H54 (cell line): Measurements from ENCODE around the gene NFATC1.
"Not testable (repeated sequence)": the region's sequence is repeated elsewhere in the genome, so short reads cannot be mapped to it uniquely, and the experiment has no call there.

Experiments
- DNase-seq: peaks from one replicate; pipeline ENCODE4 v3.0.0; 2011; ENCODE audit warnings: low spot score, mixed read lengths; ENCODE audit not compliant: insufficient read length
- FAIRE-seq: peaks from 3 replicates; lab custom pipeline; 2011; peaks lifted over from hg19 to GRCh38; lab: Jason Lieb, UNC
- POLR2A ChIP-seq: IDR thresholded peaks from 2 replicates; pipeline ENCODE4 v1.6.1; 2011; ENCODE audit warnings: low read depth, mild to moderate bottlenecking, low read length

Gene NFATC1

DNA sequence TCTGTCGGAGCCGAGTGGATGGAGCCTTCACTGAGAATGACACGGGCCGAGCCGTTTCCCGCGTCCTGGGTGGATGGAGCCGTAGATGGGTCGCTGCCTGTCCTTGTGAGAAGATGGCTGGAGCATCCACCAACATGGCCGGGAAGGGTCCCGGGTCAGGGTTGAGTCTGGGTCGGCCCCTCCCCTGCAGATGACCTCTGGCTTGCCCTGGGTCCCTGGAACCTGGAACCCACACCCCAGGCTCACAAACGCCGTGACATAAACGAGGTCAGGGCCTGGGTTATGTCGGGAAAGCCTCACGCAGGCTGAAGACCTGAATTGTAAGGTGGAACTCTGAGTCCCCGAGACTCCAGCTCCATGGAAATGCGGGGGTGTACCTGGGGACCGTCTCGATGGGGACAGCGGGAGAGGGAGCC, 94.9 kb downstream of the NFATC1 start:
- DNase-seq (no peak), FAIRE-seq (no peak)
- no peak for TF ChIP-seq POLR2A

- DNase-seq (no peak), FAIRE-seq (no peak)
- TF ChIP-seq POLR2A = no peak
Measured at GRCh38 chr18:79491081-79491551, 95.4 kb downstream of the NFATC1 start.

DNA sequence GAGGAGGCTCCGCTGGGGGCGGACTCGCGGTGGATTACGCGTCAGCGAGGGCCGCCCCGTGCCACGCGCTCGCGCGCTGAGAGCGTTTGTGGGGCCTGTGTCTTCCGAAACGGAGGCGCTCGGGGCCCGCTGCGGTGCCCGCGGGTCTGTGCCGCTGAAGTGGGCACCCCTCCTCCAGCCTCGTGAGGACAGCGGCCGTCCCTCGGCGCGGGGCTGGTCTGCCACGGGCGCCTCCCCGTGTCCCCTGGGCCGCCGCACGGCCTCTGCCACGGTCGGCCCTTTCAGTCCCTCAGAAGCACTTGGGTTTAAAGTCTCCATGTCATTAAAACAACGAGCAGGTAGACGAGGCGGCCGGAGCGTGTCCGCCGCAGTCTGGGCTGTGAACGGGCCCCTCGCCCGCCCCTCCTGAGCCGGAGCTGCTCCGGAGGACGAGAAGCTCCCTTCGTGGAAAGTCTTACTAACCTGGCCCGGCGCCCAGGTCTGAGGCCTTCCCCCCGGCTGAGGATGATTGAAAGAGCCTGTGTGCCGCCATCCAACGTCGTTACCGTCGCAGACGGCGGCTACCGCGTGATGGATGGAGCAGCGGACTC, 97.6 kb downstream of the NFATC1 start:
- no peak for TF ChIP-seq POLR2A
- no peak for DNase-seq

DNA sequence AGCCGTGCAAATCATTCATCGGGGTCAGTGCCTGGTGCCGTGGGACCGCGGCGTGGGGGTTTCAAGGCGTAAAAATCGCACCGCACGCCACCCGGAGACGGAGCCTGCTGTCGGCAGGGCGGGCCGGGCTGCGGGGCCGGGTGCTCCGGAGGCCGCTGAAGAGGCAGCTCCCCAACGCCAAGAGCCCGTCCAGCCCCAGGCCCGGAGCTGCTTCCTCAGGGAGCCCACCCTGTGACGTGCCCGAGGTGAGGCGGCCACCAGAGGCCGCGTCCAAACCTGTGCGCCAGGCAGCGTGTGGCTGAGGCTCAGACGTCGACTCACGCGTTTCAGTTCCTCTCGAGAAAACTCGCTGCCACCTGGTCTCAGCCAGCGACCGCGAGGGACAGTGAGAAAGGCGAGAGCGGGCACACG, 98.1 kb downstream of the NFATC1 start:
- DNase-seq = no peak
- no peak for TF ChIP-seq POLR2A
- no peak for FAIRE-seq

More for the DNA sequence above, 97.6 kb downstream of the NFATC1 start:
- FAIRE-seq = no peak

GRCh38 chr18:79494936-79495335, 99.2 kb downstream of the NFATC1 start:
- DNase-seq = no peak
- FAIRE-seq = no peak
- no peak for TF ChIP-seq POLR2A

DNA sequence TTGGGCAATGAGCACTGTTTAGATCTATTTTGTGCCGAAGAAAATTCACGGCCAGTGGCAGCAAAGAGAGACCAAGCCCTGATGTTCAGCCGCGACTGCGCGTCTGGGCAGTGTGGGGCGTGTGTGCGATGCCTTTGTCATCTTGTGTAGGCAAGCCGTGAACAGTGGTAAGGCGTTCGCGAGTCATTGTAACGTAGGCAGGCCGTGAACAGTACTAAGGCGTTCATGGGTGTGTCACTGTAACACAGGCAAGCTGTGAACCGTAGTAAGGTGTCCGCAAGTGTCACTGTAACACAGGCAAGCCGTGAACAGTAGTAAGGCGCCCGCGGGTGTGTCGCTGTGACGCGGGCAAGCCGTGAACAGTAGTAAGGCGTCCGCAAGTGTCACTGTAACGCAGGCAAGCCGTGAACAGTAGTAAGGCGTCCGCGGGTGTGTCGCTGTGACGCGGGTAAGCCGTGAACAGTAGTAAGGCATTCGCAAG, 99.9 kb downstream of the NFATC1 start:
- TF ChIP-seq POLR2A = no peak
- no peak for DNase-seq
- FAIRE-seq = no peak

DNA sequence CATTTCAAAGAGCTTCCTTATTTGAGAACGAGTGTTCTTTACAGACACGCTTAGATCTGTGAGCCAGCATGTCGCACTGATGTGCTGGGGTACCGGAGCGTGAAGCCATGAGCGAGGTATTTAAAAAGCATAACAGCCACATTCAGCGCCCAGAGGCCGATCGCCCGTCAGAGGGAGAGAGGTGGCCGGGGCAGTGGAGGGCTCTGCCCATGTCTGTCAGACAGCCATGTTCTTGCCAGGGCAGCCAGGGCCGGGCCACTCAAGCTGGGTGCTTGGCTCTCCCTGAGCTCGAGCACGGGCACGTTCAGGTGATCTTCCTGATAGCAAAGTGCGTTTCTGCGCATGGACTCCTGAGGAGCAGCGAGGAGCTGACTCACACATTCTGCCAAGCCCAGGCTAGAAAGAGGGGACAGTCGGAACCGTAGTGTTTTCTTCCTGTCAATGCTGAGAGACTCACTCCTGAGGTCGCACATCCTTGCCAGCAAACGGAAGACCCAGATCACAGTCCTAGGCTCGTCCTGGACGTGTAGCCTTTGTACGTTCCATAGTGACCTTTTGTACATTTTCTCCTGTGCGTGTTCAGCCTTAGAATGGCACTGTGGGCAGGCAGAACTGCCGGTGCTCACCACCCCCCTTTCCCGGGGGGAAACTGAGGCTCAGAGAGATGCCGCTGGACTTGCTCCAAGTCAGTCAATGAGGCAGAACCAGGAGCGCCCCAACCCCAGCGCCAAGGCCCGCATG, 100.7 kb downstream of the NFATC1 start:
- no peak for TF ChIP-seq POLR2A
- FAIRE-seq (no peak), DNase-seq (no peak)

GRCh38 chr18:79496978-79497637, 101.4 kb downstream of the NFATC1 start:
- DNase-seq (no peak), FAIRE-seq (no peak)
- TF ChIP-seq POLR2A = no peak

- no peak for TF ChIP-seq POLR2A
- FAIRE-seq (no peak), DNase-seq (no peak)
Measured at GRCh38 chr18:79497638-79498081, 101.9 kb downstream of the NFATC1 start.

DNA sequence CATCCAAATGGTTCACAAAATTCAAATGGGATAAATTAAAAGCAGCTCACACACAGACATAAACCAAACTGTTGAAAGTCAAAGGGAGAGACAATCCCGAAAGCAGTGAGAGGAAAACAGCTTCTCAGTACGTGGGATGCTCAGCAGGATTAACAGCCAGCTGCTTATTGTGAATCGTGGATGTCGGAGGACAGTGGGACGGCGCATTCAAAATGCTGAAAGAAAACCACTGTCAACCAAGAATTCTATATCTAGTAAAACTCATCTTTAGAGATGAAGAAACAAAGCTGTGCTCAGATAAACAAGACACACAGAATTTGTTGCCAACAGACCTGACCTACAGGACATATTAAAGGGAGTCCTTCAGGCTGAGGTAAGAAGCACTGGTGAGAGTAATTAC, 102.9 kb downstream of the NFATC1 start:
- DNase-seq (no peak), FAIRE-seq (no peak)
- no peak for TF ChIP-seq POLR2A

DNA sequence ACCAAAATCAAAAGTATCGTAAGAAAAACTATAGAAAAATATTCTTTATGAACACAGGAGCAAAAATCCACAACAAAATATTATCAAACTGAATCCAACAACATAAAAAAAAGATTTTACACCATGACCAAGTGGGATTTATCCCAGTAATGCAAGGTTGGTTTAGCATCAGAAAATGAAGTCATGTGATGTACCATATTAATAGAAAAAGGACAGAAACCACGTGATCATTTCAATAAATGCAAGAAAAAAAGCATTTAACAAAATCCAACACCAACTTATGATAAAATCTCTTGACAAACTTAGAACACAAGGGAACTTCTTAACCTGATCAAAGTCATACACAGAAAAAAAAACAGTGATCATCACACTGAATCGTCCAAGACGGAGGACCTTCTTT, 105.3 kb downstream of the NFATC1 start:
- TF ChIP-seq POLR2A = no peak
- FAIRE-seq (no peak), DNase-seq (no peak)

GRCh38 chr18:79502782-79503181, 107.1 kb downstream of the NFATC1 start:
- no peak for TF ChIP-seq POLR2A
- FAIRE-seq = no peak
- DNase-seq = no peak

DNA sequence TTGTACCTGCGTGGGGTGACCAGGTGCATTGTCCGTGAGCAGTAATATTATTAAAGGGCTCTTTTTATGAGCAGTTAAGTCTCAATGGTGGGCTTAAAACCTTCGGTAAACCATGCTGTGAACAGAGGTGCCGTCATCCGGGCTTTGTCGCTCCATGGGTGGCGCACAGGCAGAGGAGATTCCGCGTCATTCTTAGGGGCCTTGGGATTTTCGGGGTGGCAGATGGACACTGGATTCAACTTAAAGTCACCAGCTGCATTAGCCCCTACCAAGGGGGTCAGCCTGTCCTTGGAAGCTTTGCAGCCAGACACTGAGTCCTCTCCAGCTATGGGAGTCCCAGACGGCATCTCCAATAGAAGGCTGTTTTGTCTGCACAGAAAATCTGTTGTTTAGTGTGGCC, 107.7 kb downstream of the NFATC1 start:
- FAIRE-seq (no peak), DNase-seq (no peak)
- no peak for TF ChIP-seq POLR2A

DNA sequence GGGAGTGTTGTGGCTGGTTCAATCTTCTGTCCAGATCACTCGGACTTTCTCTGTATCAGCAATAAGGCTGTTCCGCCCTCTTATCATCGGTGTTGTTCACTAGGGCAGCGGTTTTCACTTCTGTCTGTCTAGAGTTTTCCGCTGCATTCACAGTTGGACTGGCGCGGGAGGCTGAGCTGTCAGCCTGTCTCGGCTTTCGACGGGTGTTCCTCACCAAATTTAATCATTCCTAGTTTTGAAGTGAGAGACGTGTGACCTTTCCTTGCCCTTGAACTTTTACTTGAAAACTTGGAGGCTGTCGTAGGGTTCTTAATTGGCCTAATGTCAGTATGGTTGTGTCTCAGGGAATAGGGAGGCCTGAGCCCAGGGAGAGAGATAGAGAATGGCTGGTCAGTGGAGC, 108.3 kb downstream of the NFATC1 start:
- no peak for FAIRE-seq
- no peak for TF ChIP-seq POLR2A

DNA sequence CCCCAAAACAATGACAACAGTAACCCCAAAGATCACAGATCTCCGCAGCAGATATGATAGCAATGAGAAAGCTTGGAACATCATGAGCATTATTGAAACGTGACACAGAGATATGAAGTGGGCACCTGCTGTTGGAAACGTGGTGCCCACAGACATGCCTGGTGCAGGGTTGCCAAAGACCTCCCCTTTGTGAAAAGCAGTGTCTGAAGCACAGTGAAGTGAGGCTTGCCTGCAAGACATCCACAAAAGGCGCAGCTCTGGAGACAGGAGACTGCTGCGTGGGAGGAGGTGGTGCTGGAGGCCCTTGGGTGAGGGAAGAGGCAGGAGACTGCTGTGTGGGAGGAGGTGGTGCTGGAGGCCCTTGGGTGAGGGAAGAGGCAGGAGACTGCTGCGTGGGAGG, 108.8 kb downstream of the NFATC1 start:
- not testable (repeated sequence) for FAIRE-seq, DNase-seq

More for the DNA sequence above, 108.3 kb downstream of the NFATC1 start:
- no peak for DNase-seq

DNA sequence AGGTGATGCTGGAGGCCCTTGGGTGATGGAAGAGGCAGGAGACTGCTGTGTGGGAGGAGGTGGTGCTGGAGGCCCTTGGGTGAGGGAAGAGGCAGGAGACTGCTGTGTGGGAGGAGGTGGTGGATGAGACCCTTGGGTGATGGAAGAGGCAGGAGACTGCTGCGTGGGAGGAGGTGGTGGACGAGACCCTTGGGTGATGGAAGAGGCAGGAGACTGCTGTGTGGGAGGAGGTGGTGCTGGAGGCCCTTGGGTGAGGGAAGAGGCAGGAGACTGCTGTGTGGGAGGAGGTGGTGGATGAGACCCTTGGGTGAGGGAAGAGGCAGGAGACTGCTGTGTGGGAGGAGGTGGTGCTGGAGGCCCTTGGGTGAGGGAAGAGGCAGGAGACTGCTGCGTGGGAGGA, 109.7 kb downstream of the NFATC1 start:
- not testable (repeated sequence) for DNase-seq, FAIRE-seq
